GM18519 (cell line): ENCODE results near the gene DAPK2.

Experiments
- ATAC-seq: cut with Tn5 transposase; IDR thresholded peaks from one replicate; pipeline ENCODE4 v1.9.1; 2021; ENCODE audit warnings: mild to moderate bottlenecking, moderate library complexity; ENCODE audit not compliant: unreplicated experiment, low FRiP score

Gene DAPK2

GRCh38 chr15:63920504-63921175, 125.6 kb downstream of the DAPK2 start:
- ATAC-seq = no peak

GRCh38 chr15:63918901-63919348, 127.4 kb downstream of the DAPK2 start:
- ATAC-seq = no peak

- ATAC-seq = no peak
Measured at GRCh38 chr15:63918317-63918672, 128.0 kb downstream of the DAPK2 start.

GRCh38 chr15:63917588-63918316, 128.5 kb downstream of the DAPK2 start:
- ATAC-seq = no peak

GRCh38 chr15:63915873-63916771, 130.2 kb downstream of the DAPK2 start:
- ATAC-seq = no peak

GRCh38 chr15:63915209-63915872, 130.9 kb downstream of the DAPK2 start:
- ATAC-seq = no peak

- no peak for ATAC-seq
Measured at GRCh38 chr15:63913786-63914315, 132.4 kb downstream of the DAPK2 start.

GRCh38 chr15:63913336-63913735, 132.9 kb downstream of the DAPK2 start:
- no peak for ATAC-seq

GRCh38 chr15:63912061-63912615, 134.1 kb downstream of the DAPK2 start:
- no peak for ATAC-seq

- ATAC-seq = no peak
Measured at GRCh38 chr15:63911160-63911559, 135.1 kb downstream of the DAPK2 start.

- ATAC-seq = no peak
Measured at GRCh38 chr15:63909819-63910437, 136.4 kb downstream of the DAPK2 start.

- no peak for ATAC-seq
Measured at GRCh38 chr15:63908991-63909390, 137.3 kb downstream of the DAPK2 start.

- ATAC-seq = no peak
Measured at GRCh38 chr15:63908281-63908680, 138.0 kb downstream of the DAPK2 start.

GRCh38 chr15:63907521-63907920, 138.8 kb downstream of the DAPK2 start:
- ATAC-seq = no peak

- ATAC-seq = no peak
Measured at GRCh38 chr15:63906266-63906584, 140.1 kb downstream of the DAPK2 start.

- no peak for ATAC-seq
Measured at GRCh38 chr15:63905558-63906265, 140.6 kb downstream of the DAPK2 start.

- ATAC-seq = no peak
Measured at GRCh38 chr15:63905131-63905530, 141.2 kb downstream of the DAPK2 start.

- ATAC-seq = no peak
Measured at GRCh38 chr15:63904042-63904441, 142.2 kb downstream of the DAPK2 start.

GRCh38 chr15:63902671-63903035, 143.6 kb downstream of the DAPK2 start:
- no peak for ATAC-seq
